ENCODE measurements around the gene SLC25A39.
"Not testable (repeated sequence)": the region's sequence is repeated elsewhere in the genome, so short reads cannot be mapped to it uniquely, and the experiment has no call there.

Gene SLC25A39

DNA sequence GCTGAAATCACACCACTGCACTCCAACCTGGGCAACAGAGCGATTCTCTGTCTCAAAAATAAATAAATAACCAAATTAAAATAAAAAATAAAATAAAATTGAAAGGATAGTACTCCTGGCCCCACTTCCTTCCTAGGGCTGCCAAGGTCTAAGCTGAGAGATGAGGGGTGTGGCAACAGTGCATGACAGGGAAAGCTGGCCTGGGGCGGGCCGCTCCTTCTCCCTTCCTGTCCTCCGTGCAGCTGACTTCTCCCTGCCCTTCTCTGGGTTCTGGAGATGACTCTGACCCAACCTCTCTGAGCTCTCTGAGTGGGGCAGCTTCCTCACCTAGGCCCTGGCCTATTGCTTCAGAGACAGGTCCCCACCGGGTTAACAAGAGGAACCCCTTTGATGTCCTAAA is 8.7 kb upstream of the SLC25A39 start:
- DNase-seq, result peak; percentile 54

DNA sequence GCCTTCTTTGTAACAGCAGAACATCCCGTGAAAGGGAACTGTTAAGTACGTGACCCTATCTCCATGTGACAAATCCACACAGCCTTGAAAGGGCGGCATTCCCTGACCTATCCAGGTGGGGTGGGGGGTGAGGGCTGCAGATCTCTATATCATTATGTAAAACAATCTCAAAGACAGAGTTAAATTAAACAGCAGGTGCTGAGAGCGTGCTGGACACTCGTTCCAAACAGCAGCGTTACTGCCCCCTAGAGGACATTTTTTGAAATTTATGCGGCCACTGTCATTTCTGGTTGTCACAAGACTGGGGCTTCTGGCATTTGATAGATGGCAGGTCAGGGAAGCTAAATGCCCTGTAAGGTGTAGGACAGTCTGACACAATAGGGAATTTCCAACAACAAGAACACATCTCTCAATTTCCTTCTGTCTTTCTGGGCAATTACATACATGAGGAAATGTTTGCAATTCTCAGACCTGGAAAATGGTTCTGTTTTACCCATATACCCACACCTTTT is 6.7 kb upstream of the SLC25A39 start:
- peak; percentile 76 for DNase-seq

DNA sequence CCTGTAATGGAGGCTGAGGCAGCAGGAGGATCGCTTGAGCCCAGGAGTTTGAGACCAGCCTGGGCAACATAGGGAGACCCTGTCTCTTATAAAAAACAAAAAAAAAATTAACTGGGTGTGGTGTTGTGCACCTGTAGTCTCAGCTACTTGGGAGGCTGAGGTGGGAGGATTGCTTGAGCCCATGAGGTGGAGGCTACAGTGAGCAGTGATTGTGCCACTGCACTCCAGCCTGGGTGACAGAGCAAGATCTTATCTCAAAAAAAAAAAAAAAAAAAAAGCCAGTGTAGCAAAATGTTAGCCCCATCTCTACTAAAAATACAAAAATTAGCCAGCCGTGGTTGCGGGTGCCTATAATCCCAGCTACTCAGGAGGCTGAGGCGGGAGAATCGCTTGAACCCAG is 5.6 kb upstream of the SLC25A39 start:
- not testable (repeated sequence) for DNase-seq

DNA sequence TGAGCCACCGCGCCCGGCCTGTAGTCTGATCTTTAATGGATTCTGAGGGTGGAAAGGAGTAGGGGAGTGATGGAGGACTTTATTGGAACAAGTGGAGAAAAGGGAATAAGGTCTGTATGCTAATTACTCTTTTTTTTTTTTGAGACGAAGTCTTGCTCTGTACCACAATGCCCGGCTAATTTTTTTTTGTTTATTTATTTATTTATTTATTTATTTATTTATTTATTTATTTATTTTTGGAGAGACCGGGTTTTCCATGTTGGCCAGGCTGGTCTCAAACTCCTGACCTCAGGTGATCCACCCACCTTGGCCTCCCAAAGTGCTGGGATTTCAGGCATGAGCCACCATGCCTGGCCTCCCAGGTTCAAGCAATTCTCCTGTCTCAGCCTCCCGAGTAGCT is 4.9 kb upstream of the SLC25A39 start:
- not testable (repeated sequence) for DNase-seq

DNA sequence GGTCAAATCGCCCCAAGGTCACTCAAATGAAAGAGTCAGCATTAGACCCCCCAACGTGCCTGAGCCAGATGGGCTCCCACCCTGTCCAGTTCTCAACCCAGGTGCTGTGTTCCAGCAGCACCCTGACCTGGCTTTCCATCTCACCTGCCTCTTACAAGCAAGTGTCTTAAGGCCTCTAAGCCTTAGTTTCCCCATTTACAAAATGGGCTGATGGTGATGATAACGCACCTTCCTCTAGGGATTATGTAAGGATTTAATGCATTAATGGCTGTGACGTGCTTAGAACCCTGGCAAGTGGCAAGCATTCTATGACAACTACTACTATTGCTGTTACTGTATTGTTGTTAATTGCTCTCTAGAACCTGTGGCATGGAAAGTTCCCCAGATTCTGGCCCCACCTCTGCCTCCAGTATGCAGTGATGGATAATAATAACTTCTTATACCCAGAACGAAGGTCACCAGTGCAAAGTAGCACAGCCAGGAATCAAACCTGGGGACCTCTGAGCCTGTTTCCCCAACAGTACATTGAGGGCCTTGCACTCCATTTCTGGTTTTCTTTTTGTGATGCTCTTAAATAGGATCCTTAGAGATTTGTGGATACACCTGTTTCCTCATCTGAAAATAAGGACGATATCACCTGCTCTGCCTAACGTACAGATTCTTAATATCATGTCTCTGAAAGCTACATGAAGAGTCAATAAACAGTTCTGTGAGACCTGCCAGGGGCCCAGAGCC is 3.3 kb upstream of the SLC25A39 start:
- DNase-seq, result no peak

DNA sequence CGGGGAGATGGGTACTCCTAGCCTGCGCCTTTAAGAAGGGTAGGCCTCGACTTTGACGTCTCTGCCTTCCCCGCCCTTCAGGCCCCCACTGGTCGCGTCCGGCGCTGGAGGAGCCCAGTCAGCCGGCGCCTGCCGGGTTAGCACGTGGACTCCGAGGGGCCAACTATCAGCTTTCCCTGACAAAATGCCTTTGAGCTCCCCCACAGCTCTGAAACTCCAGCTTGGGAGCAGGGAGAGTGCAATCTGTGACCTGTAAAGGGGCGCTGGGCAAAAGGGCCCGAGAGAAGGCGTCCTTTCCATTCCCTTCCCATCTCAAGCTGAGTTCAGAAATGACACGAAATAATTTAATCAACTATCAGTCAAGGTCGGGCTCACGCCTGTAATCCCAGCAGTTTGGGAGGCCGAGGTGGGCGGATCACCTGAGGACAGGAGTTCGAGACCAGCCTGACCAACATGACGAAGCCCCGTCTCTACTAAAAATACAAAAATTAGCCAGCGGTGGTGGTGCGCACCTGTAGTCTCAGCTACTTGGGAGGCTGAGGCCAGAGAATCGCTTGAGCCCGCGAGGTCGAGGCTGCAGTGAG is 2.3 kb upstream of the SLC25A39 start:
- peak; percentile 96 for DNase-seq

DNA sequence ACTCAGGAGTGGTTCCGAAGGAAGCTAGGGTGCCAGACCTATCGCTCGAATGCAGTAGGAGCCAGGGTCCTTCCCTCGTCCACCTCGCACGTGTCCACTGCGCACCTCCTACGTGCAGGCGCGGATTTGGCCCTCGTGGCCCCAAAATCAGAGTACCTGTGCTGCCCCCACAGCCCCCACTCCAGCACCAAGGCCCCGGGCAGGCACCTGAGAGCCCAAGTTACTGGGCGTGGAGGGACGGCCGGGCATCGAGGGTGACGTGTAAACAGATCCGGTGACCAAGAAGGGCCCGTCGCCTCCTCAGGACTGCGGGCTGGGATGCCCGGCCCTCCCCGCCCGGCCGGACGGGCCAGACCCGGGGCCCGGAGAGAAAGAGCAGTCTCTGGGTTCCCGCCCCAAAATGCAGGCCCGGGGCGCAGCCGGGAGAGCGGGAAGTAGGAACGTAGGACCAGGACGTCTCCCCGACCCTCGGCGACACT is 492 bp downstream of the SLC25A39 start:
- no peak for DNase-seq

DNA sequence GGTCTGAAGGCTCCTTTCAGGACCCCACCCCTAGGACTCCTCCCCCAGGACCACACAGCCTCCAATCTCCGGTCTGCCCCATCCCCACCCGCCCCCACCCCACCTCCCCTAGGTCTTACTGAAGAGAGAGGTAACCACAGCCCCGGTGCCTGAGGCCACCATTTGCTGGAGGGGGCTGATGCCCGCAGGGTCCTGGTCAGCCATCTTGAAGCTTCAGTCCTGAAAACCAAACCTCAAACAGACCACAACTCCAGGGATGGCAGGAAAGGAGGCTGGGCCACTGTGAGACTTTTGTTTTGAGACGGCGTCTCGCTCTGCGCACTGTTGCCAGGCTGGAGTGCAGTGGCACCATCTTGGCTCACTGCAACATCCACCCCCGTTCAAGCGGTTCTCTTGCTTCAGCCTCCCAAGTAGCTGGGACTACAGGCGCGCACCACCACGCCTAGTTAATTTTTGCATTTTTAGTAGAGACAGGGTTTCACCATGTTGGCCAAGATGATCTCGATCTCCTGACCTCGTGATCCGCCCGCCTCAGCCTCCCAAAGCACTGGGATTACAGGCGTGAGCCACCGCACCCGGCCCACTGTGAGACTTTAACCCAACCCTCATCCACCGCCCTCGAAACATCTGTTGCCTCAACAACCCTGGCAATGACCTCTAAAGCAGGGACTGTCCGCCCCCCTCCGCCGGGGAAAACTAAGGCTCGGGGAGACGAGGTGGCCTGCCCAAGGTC is 1.1 kb downstream of the SLC25A39 start:
- no peak for DNase-seq

DNA sequence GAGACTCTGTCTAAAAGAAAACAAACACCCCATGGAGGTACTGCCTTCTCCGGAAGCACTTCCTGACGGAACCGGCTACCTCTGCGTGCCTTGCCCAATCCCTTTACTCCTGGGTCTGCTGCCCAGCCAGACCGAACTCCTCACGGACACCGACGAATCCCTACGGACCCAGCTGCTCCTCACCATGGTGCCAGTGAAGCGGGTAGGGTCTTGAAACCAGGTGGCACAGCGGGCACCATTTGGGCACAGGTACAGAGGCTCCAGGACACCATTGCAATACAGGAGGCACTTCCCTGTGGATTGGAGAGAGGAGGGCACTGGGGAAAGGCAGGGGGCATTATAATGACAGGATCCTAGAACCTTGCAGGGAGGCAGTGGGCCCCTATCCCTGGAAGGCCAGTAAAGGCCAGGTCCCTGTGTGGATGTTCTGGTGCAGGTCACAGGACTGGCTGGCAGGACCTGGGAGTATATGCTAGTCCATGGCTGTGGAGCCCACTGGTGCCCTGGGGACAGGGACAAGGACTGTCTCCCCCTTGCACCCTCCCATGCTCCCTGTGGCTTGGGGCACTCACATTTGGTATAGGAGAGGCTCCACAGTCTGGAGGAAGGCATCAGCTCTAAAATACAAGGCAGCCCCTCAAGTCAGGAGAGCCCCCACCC is 2.3 kb downstream of the SLC25A39 start:
- DNase-seq, result no peak

DNA sequence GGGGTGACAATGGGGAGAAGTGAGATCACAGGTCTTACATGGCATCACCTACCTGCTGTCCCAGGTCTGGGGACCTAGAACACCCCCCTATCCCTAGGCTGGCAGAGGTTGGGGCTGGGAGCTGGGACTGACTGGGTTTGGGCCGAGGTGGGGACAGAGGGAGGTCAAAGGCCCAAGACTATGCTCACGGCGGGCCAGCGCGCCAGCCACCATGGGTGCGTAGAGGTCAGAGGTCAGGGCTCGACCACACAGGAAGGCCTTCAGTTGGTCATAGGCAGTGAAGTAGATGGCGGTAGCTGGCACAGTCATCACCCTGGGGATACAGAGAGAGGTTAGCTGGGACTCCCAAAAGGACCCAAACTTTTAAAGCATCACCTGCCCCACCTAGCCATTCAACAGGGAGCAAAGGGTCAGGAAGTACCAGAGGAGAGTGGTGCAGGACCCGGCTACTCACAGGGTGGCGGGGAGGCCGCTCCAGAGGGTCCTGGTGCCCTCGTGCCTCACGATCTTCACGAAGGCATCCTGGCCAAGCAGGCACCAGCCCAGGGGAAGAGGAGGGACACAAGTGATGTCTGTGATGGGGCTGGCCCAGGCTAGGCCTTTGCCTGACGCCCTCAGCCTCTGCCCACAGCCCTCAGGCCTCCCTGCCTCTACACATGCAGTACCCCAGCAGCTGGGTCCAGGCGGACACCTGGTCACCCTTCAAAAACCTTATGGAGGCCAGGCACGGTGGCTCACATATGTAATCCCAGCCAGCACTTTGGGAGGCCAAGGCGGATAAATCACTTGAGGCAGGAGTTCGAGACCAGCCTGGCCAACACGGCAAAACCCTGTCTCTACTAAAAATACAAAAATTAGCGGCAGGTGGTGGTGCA is 3.1 kb downstream of the SLC25A39 start:
- DNase-seq, result no peak

DNA sequence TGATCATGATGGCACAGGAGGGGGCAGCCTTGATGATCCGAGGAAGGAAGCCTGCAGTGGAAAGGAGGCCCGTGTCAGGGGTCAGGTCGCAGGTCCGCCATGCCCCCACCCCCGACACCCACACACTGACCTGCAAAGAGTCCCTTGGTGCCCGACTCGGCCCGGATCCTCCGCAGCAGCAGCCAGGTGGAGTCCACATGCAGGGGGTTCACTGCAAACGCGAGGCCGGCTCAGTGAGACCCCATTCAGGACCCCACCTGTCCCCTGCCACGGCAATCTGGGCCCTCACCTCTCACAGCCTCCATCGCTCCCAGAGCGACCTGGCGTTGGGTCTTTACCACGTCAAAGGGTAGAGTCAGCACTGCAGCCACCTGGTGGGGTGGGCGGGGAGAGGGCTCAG is 4.6 kb downstream of the SLC25A39 start:
- no peak for DNase-seq

DNA sequence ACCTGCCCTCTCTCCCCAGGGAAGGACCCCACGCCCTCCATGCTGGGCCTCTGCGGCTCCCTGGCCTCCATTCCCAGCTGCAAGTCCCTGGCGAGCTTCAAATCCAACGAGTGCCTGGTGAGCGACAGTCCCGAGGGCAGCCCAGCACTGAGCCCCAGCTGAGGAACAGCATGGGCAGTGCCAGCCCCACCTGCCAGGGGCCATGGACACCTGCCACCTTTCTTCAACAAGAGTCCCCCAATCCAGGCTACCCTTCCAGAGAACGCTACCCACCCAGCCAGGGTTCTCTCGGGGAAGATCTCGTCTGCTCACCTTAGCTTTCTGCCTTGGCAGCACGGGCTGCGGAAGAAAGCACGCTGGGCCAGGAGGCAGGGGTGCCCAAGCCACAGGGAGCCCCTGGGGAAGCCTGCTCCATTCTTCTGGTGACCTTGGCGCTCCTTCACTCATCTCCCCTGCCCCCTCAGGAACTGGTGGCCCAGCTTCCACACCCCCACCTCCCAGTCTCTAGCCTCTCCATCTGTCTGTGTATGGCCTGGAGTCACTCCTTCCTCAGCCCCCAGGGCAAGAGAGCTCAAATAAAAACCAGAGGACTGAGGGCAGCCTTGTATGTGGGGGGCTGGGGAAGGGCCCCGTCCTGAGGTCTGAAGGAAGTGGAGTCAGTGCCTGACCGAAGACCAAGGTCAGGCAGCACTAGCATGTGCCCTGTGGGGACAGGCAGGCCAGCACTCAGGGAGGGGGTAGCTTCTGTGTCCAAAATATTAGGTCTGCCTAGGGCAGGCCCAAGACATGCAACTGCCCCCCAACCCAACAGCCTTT is 6.3 kb downstream of the SLC25A39 start:
- no peak for DNase-seq

DNA sequence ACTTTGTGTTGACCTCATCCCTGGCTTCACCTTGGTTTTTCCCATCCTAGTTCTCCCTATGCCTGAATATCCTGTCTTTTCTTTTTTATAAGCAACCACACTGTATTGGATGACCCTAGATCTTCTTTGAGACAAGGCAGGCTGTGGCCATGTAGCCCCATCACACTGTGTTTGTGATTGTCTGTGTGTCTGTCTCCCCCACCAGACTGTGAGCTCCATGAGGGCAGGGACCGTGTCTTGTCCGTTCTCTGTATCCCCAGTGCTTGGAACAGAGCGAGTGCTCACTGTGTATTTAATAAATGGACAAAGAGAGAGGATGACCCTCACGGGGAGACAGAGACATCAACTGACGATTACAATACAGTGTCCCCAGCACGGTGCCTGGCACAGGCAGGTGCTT is 7.1 kb downstream of the SLC25A39 start:
- DNase-seq, result no peak

DNA sequence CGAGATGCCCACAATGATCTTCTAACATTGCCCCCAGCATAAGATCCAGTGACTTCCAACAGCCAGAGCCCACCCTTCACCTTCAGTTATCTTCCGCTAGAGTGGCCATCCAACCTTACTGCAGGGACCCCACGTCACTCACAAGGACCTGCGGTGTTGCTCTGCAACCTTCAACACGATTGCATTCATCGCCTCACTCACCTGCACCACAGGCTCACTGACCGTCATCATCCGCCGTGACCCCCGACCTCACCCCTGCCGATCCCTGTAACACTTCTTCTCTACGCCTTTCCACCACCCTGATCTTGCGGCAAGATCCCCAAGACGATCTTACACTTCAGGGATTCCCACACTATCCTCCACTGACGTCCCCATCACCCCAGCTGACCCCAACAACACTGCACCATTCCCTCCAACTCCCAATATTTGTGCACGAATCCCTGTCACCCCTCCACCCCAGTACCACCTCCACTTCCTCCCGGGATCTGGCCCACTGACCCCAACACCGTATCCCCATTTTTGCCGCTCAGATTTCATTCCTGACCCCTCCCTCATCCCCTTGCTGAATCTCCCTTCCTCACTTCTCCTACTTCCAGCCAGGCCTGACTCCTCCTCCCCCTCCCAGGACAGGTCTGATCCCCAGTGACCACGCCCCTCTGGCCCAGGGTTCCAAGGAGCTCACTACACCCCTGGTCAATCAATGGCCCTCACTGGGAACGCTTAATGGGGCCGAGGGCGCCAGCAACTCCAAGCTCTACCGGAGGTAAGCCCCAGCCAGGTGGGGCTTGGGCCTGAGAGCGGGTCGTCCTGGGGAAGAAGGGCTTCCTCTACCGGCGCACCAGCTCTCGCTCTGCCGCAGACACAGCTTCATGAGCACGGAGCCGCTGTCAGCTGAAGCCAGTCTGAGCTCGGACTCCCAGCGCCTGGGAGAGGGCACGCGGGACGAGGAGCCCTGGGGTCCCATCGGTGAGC is 8.6 kb downstream of the SLC25A39 start:
- DNase-seq, result no peak

DNA sequence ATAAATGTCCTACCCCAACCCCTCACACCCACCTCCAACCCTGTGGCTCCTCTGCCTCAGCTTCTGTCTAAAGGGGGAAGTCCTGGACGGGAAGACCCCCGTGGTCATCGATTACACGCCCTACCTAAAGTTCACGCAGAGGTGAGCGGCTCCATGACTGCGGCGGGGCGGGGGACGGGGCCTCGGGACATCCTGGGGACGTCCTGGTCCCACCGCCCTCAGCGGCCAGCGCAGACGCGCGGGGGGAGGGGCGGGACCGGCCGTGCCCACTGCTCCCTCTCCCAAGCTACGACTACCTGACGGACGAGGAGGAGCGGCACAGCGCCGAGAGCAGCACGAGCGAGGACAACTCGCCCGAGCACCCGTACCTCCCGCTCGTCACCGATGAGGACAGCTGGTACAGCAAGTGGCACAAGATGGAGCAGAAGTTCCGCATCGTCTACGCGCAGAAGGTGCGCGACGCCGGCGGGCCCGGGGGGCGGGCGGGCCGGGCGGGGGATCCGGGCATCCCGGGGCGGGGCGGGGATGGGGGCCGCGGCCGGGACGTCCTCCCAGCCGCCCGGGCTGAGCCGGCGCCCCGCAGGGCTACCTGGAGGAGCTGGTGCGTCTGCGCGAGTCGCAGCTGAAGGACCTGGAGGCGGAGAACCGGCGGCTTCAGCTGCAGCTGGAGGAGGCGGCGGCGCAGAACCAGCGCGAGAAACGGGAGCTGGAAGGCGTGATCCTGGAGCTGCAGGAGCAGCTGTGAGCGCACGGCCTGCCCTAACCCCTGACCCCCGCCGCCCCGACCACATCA is 9.6 kb downstream of the SLC25A39 start:
- no peak for DNase-seq

DNA sequence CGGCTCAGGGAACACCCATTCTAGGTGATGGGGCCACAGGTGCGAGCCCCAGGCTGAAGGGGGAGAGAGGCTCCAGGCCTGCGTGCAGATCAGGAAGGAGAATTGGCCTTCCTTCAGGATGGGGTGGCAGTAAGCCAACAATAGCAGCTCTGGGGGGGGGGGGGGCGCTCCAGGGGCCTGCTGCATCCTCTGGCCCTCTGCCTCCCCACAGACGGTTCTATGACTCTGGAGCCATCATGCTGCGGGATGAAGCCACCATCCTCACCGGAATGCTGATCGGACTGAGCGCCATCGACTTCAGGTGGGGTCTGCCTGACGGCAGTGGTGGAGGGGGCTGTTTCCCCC is 10.1 kb downstream of the SLC25A39 start:
- DNase-seq, result no peak

DNA sequence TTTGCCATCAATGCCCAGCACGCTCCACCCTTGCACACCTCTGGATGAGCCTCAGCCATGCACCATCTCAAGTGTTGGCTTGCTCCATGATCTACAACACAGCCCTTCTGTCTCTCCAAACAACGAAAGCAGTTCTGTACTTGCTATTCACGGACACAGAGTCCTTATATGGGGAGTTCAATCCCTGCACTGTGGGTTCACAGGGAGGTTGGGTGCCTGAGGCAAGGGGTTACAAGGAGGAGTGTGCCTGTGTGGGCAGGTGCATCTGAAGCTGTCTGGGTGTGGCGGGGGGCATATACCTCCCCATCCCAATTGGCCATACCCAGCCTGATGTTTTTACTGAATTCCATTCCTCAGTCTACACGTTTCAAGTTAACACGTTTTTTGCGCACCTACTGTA is 10.6 kb downstream of the SLC25A39 start:
- DNase-seq, result no peak

DNA sequence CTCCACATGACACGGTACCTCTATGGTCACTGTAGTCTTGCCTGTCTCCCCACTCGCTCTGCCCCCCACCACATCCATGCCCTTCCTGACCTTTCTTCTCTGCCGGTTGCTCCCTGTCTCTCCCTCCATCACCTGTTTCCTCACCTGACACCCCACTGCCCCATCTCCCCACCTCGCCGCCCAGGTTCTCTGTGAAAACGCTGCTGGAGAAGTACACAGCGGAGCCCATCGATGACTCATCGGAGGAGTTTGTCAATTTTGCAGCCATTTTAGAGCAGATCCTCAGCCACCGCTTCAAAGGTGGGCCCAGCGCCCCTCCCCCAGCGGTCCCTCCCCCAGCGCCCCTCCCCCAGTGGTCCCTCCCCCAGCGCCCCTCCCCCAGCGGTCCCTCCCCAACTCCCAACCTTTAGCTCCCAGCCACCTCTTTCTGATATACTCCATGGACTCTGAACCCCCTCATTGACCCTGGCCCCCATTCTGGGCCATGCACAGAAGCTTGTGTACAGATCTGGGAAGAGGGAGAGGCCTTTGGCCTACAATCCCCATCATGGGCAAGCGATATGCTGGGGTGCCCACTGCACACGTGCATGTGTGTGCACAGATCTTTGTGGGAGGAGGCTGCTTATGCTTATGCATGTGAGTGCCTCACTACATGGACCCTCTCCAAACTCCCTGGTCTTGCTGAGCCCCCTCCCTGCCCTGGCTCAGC is 12.1 kb downstream of the SLC25A39 start:
- DNase-seq, result no peak
